Hepatocyte (in vitro differentiated cells): ENCODE data around the gene UBE2O. TPM values are rescaled to one million over a fixed set of nuclear protein-coding genes. Genes with fewer than 3 reads are reported as not detected.

ENCODE experiments used
- DNase-seq: peaks from one replicate; pipeline ENCODE4 v3.0.0-alpha.2; 2016; ENCODE audit warnings: low spot score
- H2AFZ ChIP-seq: fragments of 200-600 bp; sonication (generic); 2 replicates; pipeline ENCODE4 v1.6.0; 2016; ENCODE audit warnings: antibody characterized with exemption, mild to moderate bottlenecking
- H3K27ac ChIP-seq: fragments of 200-600 bp; sonication (generic); 2 replicates; pipeline ENCODE4 v1.5.1; 2016; ENCODE audit warnings: mild to moderate bottlenecking
- H3K27me3 ChIP-seq: fragments of 200-600 bp; sonication (generic); 2 replicates; pipeline ENCODE4 v1.6.1; 2016
- H3K36me3 ChIP-seq: fragments of 200-600 bp; sonication (generic); replicated peaks from 2 replicates; pipeline ENCODE4 v1.5.1; 2016; ENCODE audit warnings: low read depth; ENCODE audit not compliant: insufficient read depth
- H3K4me1 ChIP-seq: fragments of 200-600 bp; sonication (generic); 2 replicates; pipeline ENCODE4 v1.5.1; 2016; ENCODE audit warnings: mild to moderate bottlenecking, moderate library complexity; ENCODE audit not compliant: insufficient read depth
- H3K4me2 ChIP-seq: fragments of 200-600 bp; sonication (generic); 2 replicates; pipeline ENCODE4 v1.6.0; 2016
- H3K4me3 ChIP-seq: fragments of 200-600 bp; sonication (generic); 2 replicates; pipeline ENCODE4 v1.5.1; 2016; ENCODE audit warnings: mild to moderate bottlenecking
- H3K79me2 ChIP-seq: fragments of 200-600 bp; sonication (generic); 2 replicates; pipeline ENCODE4 v1.6.0; 2017; ENCODE audit warnings: mild to moderate bottlenecking
- H3K9me2 ChIP-seq: fragments of 200-600 bp; sonication (generic); replicated peaks from 2 replicates; pipeline ENCODE4 v1.6.0; 2017; ENCODE audit warnings: mild to moderate bottlenecking; ENCODE audit not compliant: insufficient read depth
- H3K9me3 ChIP-seq: fragments of 200-600 bp; sonication (generic); 2 replicates; pipeline ENCODE4 v1.5.1; 2016; ENCODE audit warnings: low read depth, mild to moderate bottlenecking
- H4K20me1 ChIP-seq: fragments of 200-600 bp; sonication (generic); 2 replicates; pipeline ENCODE4 v1.6.0; 2016; ENCODE audit warnings: mild to moderate bottlenecking; ENCODE audit not compliant: insufficient read depth, poor library complexity, severe bottlenecking
- CTCF ChIP-seq: fragments of 200-600 bp; sonication (generic); IDR thresholded peaks from 2 replicates; pipeline ENCODE4 v1.5.1; 2016; ENCODE audit warnings: antibody characterized with exemption, mild to moderate bottlenecking; ENCODE audit not compliant: poor library complexity
- EZH2 ChIP-seq: fragments of 200-600 bp; sonication (generic); IDR thresholded peaks from 2 replicates; pipeline ENCODE4 v1.6.1; 2016; ENCODE audit warnings: antibody characterized with exemption, mild to moderate bottlenecking, borderline replicate concordance
- EZH2phosphoT487 ChIP-seq: fragments of 200-600 bp; sonication (generic); IDR thresholded peaks from one replicate; pipeline ENCODE4 v1.6.1; 2018; ENCODE audit warnings: antibody characterized with exemption, mild to moderate bottlenecking, low read depth, moderate library complexity; ENCODE audit not compliant: unreplicated experiment, severe bottlenecking
- WGBS: methylation state at CpG from one replicate; pipeline ENCODE4 v1.1.6; 2016; ENCODE audit warnings: low lambda C conversion rate; ENCODE audit errors: missing lambda C conversion rate; 5-methylcytosine and 5-hydroxymethylcytosine counted together
- polyA plus RNA-seq: library from polyadenylated mRNA; unstranded; fragments of >200 nt; fragmentation: Nextera tagmentation; extraction: Ambion mirVana; gene quantifications from 2 replicates; pipeline ENCODE4 v1.2.1, GENCODE V29; 2016
- total RNA-seq: library from RNA; depleted of rRNA; stranded (reverse); fragments of >200 nt; gene quantifications from 2 replicates; pipeline ENCODE4 v1.2.3, GENCODE V29; 2014

Gene UBE2O
- total and polyA plus RNA-seq, 2 experiments from 2014 or later: 9.7 to 15.2 TPM

- Histone ChIP-seq H4K20me1 (peaks cover 43% of the 10 kb centered on the region), H2AFZ (no peak overlapping the region), H3K9me2 (no peaks in the 10 kb centered on the region), H3K9me3 (no peaks in the 10 kb centered on the region), H3K27me3 (no peaks in the 10 kb centered on the region), H3K4me1 (peaks cover 3% of the 10 kb centered on the region), H3K79me2 (peaks cover 94% of the 10 kb centered on the region), H3K4me3 (no peak overlapping the region), H3K4me2 (no peak overlapping the region), H3K27ac (no peak overlapping the region), H3K36me3 (no peaks in the 10 kb centered on the region)
- TF ChIP-seq EZH2 (no peak), EZH2phosphoT487 (no peak), CTCF (no peak)
- 82% methylated on average over 9 of the region's 9 CpGs for WGBS
- DNase-seq: no peak
These were observed 14.0 kb downstream of the UBE2O start for GRCh38 chr17:76438906-76439305.

GRCh38 chr17:76437467-76438402 lies 15.2 kb downstream of the UBE2O start:
- peaks cover 53% of the 10 kb centered on the region for H4K20me1 ChIP-seq
- H3K9me2 ChIP-seq: no peaks in the 10 kb centered on the region
- peaks cover 3% of the 10 kb centered on the region for H3K4me1 ChIP-seq
- no peaks in the 10 kb centered on the region for H3K27me3 ChIP-seq
- no peak overlapping the region for H3K4me3 ChIP-seq
- H3K4me2 ChIP-seq: no peak overlapping the region
- H3K79me2 ChIP-seq: peaks cover 94% of the 10 kb centered on the region
- H3K36me3 ChIP-seq: no peaks in the 10 kb centered on the region
- TF ChIP-seq EZH2: no peak
- TF ChIP-seq EZH2phosphoT487: no peak
- TF ChIP-seq CTCF: no peak
- DNase-seq: no peak
- WGBS: 69% methylated on average over 13 of the region's 13 CpGs
- H3K27ac ChIP-seq: no peak overlapping the region
- H2AFZ ChIP-seq: no peak overlapping the region
- H3K9me3 ChIP-seq: no peaks in the 10 kb centered on the region

- WGBS: 94% methylated on average over 11 of the region's 11 CpGs
- no peak overlapping the region for H2AFZ ChIP-seq
- no peaks in the 10 kb centered on the region for H3K36me3 ChIP-seq
- H3K4me2 ChIP-seq: no peak overlapping the region
- no peaks in the 10 kb centered on the region for H3K27me3 ChIP-seq
- peaks cover 91% of the 10 kb centered on the region for H3K79me2 ChIP-seq
- TF ChIP-seq EZH2phosphoT487 (no peak), EZH2 (no peak), CTCF (no peak)
- peaks cover 3% of the 10 kb centered on the region for H3K4me1 ChIP-seq
- H3K4me3 ChIP-seq: no peak overlapping the region
- H3K9me2 ChIP-seq: no peaks in the 10 kb centered on the region
- no peaks in the 10 kb centered on the region for H3K9me3 ChIP-seq
- H3K27ac ChIP-seq: no peak overlapping the region
- H4K20me1 ChIP-seq: peaks cover 59% of the 10 kb centered on the region
- DNase-seq: no peak
These were observed 17.2 kb downstream of the UBE2O start for GRCh38 chr17:76435751-76436150.
